Stimulated activated CD8-positive, alpha-beta memory T cell treated with anti-CD3 and anti-CD28 coated beads, Interleukin-4, amount 100 ng/mL, for 4 hours (primary cell): ENCODE measurements around the gene PADI2.
"Not testable (repeated sequence)": the region's sequence is repeated elsewhere in the genome, so short reads cannot be mapped to it uniquely, and the experiment has no call there.

ENCODE experiments used
- DNase-seq, 2 donors: peaks; one replicate each; pipeline ENCODE4 v3.0.0-alpha.2; 2020; ENCODE audit warnings: low read depth in 2 of 2, low spot score in 1 of 2

The PADI2 gene

GRCh38 chr1:17086751-17087150 lies 32.5 kb downstream of the PADI2 start:
- no peak for DNase-seq

- DNase-seq, result no peak
Measured at GRCh38 chr1:17084787-17085186, 34.5 kb downstream of the PADI2 start.

GRCh38 chr1:17082761-17083160 lies 36.5 kb downstream of the PADI2 start:
- no peak for DNase-seq

DNA sequence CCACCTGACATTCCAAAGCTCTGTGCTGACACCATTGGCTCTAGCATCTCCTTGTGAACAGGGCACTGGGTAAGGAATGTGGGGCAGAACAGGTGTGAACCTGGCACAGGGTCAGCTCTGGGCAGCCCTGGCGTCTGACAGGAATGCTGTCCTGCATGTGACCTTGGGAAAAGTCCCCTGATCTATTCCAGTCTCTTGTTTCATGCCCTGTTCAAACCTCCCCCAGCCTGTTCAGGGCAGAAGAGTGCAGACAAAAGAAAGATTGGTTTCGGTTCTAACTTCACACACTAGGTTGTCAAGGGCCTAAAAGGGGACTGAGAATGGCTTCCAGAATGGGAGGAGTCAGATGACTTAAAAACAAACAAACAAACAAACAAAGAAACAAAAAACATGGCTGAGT lies 37.8 kb downstream of the PADI2 start:
- DNase-seq, result no peak

DNA sequence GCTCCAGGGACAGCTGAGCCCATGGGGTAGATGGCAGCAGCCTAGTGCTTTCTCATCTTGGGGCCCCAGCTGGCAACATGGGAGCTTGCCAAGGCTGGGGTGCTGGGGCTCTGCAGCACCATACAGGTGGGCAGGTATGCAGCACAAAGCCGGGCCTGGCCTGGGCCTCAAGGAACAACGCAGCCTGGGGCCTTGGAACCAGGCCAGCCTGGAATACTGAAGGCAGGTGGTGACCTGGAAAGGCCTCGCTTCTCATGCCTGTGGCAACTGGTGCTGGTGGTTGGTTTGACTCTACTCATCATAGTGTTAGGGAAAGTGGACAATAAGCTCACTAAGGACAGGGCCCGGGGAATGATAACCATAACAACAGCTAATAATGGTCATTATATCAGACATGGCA lies 38.4 kb downstream of the PADI2 start:
- no peak for DNase-seq

GRCh38 chr1:17080085-17080759 lies 39.0 kb downstream of the PADI2 start:
- no peak for DNase-seq

DNA sequence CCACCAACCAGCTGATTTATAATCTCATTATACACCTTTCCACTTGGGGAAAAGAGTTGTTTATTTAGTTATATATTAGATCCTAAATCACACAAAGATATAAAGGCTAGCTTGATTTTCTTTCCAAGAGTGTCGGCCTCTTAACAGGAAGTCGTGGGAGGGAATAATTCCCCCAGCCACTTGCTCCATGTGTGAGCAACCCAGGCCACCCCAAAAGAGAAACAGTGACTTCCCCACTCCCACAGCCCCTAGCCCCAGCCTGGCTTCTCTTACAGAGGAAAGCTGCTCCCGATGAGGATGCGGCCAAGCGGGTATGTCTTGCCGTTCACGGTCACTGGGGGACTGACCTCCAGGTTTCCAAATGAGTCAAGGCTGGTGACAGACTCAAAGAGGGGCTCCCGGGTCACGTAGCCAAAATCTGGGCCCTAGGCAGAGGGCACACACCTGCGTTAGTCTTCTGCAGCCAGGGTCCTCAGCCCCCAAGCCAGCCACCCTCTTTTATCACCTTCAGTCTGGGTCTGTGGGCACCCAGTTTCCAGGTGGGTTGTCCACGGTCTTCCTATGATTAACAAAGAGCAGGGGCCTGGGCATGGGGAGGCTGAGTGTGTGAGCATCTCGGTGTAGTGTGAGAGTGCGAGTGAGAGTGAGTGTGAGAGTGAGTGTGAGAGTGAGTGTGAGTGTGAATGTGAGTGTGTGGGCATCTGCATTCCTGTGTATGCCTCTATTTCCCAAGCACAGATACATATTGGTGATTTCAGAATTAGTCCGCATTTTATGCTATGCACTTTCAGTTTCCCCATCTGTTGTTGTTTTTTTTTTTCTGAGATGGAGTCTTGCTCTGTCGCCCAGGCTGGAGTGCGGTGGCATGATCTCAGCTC lies 40.0 kb downstream of the PADI2 start:
- DNase-seq, result no peak

DNA sequence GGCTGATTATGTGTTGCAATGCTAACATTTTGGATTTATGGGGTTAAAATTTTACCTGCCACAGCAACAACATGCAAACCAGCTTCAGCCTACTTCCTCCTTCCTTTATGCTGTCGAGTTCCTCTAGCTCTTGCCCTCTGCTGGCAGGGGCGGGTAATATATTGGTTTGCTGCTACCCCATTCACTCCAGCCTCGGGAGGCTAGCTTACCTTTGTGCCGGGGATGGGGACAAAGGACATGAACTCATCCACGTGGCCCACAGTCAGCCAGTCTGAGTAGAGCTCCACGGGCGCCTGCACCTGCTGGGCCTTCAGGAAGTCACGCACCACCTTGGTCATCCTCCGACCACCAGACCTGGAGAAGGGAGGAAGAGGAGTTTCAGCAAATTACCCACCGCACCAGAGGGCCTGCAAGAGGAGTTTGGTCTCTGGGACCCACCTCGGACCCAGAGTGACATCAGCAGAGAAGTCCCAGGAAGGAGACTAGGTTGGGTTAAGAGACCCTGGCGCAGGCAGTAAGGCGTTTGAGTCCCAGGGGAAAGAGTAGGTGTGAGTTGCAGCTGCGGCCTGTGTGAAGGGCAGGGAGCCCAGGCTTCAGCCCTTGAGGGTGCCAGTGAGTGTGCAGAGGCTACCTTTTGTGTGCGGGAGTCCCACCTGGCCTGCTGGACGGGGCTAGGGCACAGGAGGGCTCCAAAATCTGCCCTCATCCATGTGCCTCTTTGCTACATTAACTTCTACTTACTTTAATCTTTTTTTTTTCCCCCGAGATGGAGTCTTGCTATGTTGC lies 43.6 kb downstream of the PADI2 start:
- DNase-seq, result no peak

- DNase-seq, result no peak
Measured at GRCh38 chr1:17071794-17072193, 47.5 kb downstream of the PADI2 start.

- no peak for DNase-seq
Measured at GRCh38 chr1:17070163-17070525, 49.1 kb downstream of the PADI2 start.

GRCh38 chr1:17069452-17070162 lies 49.6 kb downstream of the PADI2 start:
- DNase-seq, result no peak

GRCh38 chr1:17068789-17069188 lies 50.5 kb downstream of the PADI2 start:
- DNase-seq, result no peak

DNA sequence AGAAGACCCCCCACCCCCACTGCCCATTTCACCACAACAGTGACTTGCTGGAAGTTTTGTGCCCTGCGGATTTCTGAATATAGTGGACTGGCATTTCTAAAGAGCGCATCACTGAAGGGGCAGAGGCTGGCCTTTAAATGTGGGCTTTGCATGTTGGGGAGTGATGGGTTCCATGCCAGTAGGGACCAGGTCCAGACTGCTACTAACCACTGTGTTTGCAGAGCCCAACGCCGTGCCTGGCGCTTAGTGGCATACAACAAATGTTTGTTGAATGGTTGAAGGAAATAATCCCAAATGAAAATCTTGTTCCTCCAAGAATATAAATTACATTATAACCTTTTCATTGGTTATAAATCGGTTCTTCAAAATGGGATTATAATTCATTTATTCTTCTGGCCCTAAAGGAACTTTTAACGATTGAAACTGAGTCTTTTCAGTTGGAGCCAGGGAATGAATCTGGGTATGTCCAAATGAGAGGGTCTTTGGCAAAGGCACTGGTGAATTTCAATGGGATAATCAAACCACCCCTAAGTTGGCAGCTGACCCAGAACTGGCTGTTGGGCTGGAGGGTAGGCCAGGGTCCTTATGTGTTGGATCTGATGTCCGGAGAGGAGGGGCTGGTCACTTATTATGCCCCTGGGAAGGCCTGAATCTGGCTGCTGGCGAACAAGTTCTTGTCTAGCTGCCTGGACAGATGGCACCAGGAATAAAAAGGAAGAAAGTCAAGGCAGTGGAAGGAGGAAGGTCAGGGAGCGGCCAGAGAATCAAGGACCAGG lies 51.6 kb downstream of the PADI2 start:
- no peak for DNase-seq

DNA sequence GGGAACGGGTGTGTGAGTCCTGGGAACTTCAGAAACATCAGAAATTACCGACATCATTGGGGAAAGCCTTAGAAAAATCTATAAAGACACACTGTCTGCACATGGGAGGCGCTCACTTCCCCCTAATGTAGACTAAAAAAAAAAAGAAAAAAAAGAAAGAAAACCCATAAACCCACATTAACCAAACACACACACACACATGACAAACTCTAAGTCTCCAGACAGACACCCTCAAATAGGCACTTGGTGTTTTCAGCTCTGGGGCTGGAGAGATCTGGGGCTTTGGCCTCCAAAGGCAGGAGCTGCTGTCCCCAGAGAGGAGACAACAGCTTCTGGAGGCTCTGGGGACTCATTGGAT lies 52.2 kb downstream of the PADI2 start:
- DNase-seq, result no peak

DNA sequence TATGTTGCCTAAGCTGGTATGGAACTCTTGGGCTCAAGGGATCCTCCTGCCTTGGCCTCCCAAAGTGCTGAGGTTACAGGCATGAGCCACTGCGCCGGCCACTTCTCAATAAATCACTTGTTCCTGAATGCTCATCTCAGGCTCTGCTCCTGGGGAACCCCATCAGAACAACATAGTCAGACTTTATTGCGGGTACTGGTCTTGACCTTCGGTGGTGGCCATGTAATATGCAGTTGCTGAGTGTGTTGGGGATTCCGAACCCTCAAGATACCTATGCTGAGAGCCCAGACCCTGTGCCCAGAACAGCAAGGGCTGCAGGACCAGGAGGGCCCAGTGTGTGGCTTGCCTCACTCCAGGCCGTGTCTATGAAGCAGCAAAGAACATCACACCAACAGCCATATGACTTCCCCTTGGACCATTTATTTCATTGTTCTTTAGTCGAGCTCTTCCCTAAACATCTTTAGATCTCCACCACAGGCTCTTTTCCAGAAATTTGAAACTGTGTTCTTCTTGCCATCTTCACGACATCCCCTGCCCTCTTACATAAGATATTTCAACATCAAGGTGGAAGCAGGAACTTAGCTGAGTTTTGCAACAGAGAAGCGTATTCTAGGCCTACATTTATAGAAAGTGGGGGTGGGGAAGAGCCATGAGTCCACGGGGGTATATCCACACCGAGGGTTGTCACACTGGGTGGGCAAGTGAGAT lies 52.7 kb downstream of the PADI2 start:
- no peak for DNase-seq

DNA sequence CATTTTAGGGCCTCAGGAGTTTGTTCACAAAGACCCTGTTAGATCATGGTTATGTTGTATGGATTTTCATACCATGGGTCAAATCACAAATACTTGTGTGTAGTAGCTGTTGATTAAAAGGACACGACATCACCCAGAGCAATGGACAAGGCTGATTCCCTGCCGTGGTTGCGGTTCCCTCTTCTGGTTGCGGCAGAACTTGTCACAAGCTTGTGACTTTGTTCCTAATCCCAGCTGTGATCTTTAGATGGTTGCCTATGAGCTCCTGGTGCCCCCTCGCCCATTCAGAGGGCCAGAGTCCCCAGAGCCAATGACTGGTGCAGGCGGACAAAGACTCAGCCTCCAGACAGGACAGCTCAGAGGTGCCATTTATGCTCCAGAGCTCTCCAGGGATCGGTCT lies 53.6 kb downstream of the PADI2 start:
- DNase-seq, result no peak

DNA sequence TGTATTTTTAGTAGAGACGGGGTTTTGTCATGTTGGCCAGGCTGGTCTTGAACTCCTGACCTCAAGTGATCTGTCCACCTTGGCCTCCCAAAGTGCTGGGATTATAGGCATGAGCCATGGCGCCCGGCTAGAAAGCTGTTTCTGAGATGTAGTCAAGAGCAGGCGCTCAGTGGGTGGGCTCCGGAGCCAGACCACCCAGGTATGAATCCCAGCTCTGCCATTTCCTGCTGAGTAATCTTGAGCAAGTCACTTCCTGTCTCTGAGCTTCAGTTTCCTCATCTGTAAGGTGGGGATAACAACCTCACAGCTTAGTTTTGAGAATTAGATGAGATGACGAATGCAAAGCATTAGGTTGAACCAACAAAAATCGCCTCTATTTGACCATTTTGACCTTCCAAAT lies 56.5 kb downstream of the PADI2 start:
- not testable (repeated sequence) for DNase-seq

GRCh38 chr1:17061892-17062291 lies 57.4 kb downstream of the PADI2 start:
- DNase-seq, result no peak

GRCh38 chr1:17061486-17061885 lies 57.8 kb downstream of the PADI2 start:
- DNase-seq, result no peak

GRCh38 chr1:17060306-17060749 lies 58.9 kb downstream of the PADI2 start:
- DNase-seq, result no peak
